Thoracic aorta (tissue), 2 donors: ENCODE measurements around the gene SERPIND1. TPM values are rescaled to one million over a fixed set of nuclear protein-coding genes. Genes with fewer than 3 reads are reported as not detected.
"Not testable (repeated sequence)": the region's sequence is repeated elsewhere in the genome, so short reads cannot be mapped to it uniquely, and the experiment has no call there.

Experiments
- ATAC-seq: fragments of 150-250 bp; one replicate; pipeline ENCODE4 v1.8.0; 2017; ENCODE audit warnings: low read depth; ENCODE audit not compliant: insufficient number of reproducible peaks, low FRiP score
- DNase-seq: peaks from one replicate; pipeline ENCODE4 v3.0.0-alpha.2; 2020; ENCODE audit warnings: low spot score
- H3K27ac ChIP-seq, 2 donors: fragments of 200-600 bp; sonication (generic); 1 replicate in 1 of 2; 2 replicates in 1 of 2; pipeline ENCODE4 v1.5.1; 2016; ENCODE audit warnings: mild to moderate bottlenecking in 2 of 2, moderate library complexity in 2 of 2
- H3K27me3 ChIP-seq: fragments of 200-600 bp; sonication (generic); replicated peaks from 2 replicates; pipeline ENCODE4 v1.6.0; 2016; ENCODE audit warnings: mild to moderate bottlenecking; ENCODE audit not compliant: insufficient read depth
- H3K36me3 ChIP-seq: fragments of 200-600 bp; sonication (generic); one replicate; pipeline ENCODE4 v1.5.1; 2016
- H3K4me1 ChIP-seq, 2 donors: fragments of 200-600 bp; sonication (generic); 1 replicate in 1 of 2; 2 replicates in 1 of 2; pipeline versions ENCODE4 v1.5.1 to v1.6.0; 2016; ENCODE audit warnings: low read depth in 2 of 2, mild to moderate bottlenecking in 1 of 2; ENCODE audit not compliant: control insufficient read depth in 1 of 2
- H3K4me3 ChIP-seq: fragments of 200-600 bp; sonication (generic); 2 replicates; pipeline ENCODE4 v1.5.1; 2016; ENCODE audit warnings: mild to moderate bottlenecking
- H3K9me3 ChIP-seq: fragments of 200-600 bp; sonication (generic); 2 replicates; pipeline ENCODE4 v1.5.1; 2016
- CTCF ChIP-seq: fragments of 200-600 bp; sonication (generic); IDR thresholded peaks from one replicate; pipeline ENCODE4 v1.5.1; 2019; ENCODE audit warnings: antibody characterized with exemption
- total RNA-seq, 2 donors: library from RNA; depleted of rRNA; stranded (reverse); fragments of >200 nt; gene quantifications; one replicate each; pipeline versions ENCODE4 v1.1.0 to v1.2.3, GENCODE V29; 2016

Gene SERPIND1
- total RNA-seq, 2 donors from 2014 or later, result not detected

DNA sequence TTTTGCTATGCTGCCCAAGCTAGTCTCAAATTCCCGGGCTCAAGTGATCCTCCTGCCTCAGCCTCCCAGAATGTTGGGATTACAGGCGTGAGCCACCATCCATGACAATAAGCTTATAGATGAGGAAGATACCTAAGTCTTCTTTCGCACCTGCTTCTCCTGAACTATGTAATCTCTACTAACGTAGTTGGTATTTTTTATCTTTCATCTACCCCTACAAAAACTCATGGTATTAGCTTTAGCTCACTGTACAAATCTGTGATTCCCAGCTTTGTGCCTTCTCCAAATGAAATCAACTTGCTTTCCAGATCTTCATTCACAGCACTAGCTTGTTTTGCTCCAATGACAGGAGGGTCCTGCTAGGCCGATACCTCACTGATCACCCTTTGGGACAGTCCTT lies 48.3 kb downstream of the SERPIND1 start:
- Histone ChIP-seq H3K9me3 (no peaks in the 10 kb centered on the region), H3K4me3 (no peak overlapping the region), H3K27me3 (no peaks in the 10 kb centered on the region), H3K4me1 (no peaks in the 10 kb centered on the region), H3K36me3 (peaks cover 15% of the 10 kb centered on the region), H3K27ac (no peak overlapping the region)
- ATAC-seq, result no peak
- DNase-seq, result no peak
- TF ChIP-seq CTCF, result no peak

DNA sequence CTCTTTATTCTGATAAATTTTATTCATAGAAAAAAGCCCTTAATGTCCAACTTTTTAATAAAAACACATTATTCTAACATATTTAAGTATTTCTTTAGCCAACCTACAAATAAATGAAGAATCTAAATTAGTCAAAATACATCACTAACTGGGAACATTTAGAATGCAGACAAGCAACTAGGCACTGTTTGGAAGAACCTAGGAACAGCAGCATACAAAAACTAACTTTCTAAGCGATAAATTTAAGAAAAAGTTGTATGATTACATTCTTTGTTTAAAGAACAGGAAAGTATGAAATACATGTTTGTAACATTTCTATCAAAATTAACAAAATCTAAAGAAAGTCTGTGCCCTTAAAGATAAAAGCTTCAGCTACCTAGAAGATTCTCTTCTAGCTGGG lies 49.4 kb downstream of the SERPIND1 start:
- TF ChIP-seq CTCF, result no peak
- no peak for DNase-seq
- Histone ChIP-seq H3K4me1 (no peaks in the 10 kb centered on the region), H3K9me3 (no peaks in the 10 kb centered on the region), H3K27ac (no peak overlapping the region), H3K27me3 (no peaks in the 10 kb centered on the region), H3K36me3 (peaks cover 12% of the 10 kb centered on the region), H3K4me3 (no peak overlapping the region)
- no peak for ATAC-seq

DNA sequence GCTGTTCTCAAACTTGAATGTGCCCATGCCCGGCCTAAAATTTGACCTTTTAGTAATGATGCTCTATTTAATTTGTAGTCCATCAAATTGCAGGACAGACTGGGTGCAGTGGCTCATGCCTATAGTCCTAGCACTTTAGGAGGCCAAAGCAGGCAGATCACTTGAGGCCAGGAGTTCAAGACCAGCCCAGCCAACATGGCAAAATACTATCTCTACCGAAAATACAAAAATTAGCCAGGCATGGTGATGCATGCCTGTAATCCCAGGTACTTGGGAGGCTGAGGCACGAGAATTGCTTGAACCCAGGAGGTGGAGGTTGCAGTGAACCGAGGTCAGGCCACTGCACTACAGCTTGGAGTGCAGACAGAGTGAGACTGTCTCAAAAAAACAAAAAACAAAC lies 51.3 kb downstream of the SERPIND1 start:
- DNase-seq, H3K27ac ChIP-seq, H3K4me1 ChIP-seq, ATAC-seq, H3K9me3 ChIP-seq, H3K27me3 ChIP-seq, H3K4me3 ChIP-seq: not testable (repeated sequence)
- H3K36me3 ChIP-seq, result peaks cover 11% of the 10 kb centered on the region

- Histone ChIP-seq H3K4me1 (no peaks in the 10 kb centered on the region), H3K4me3 (no peak overlapping the region), H3K27me3 (no peaks in the 10 kb centered on the region), H3K9me3 (no peaks in the 10 kb centered on the region), H3K36me3 (peaks cover 12% of the 10 kb centered on the region), H3K27ac (no peak overlapping the region)
- TF ChIP-seq CTCF, result no peak
- ATAC-seq (no peak), DNase-seq (no peak)
Observed at GRCh38 chr22:20825624-20826023, 51.7 kb downstream of the SERPIND1 start.

DNA sequence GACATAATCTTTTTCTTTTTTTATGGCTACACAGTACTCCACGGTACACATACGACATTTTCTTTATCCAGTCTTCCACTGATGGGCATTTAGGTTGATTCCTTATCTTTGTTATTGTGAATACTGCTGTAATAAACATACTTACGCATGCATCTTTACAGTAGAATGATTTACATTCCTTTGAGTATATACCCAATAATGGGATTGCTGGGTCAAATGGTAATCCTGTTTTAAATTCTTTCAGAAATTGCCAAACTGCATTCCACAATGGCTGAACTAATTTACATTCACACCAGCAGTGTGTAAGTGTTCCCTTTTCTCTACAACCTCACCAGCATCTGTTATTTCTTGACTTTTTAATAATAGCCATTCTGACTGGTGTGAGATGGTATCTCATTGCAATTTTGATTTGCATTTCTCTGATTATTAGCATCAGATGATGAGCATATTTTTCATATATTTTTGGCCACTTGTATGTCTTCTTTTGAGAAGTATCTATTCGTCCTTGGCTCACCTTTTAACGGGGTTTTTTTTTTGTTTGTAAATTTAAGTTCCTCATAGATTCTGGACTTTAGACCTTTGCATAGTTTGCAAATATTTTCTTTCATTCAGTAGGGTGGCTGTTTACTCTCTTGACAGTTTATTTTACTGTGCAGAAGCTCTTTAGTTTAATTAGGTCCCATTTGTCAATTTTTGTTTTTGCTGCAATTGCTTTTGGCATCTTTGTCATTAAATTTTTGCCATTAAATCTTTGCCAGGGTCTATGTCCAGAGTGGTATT lies 52.6 kb downstream of the SERPIND1 start:
- not testable (repeated sequence) for H3K4me3 ChIP-seq, ATAC-seq, DNase-seq, H3K27me3 ChIP-seq, H3K27ac ChIP-seq, H3K9me3 ChIP-seq, H3K4me1 ChIP-seq
- H3K36me3 ChIP-seq, result peaks cover 12% of the 10 kb centered on the region

DNA sequence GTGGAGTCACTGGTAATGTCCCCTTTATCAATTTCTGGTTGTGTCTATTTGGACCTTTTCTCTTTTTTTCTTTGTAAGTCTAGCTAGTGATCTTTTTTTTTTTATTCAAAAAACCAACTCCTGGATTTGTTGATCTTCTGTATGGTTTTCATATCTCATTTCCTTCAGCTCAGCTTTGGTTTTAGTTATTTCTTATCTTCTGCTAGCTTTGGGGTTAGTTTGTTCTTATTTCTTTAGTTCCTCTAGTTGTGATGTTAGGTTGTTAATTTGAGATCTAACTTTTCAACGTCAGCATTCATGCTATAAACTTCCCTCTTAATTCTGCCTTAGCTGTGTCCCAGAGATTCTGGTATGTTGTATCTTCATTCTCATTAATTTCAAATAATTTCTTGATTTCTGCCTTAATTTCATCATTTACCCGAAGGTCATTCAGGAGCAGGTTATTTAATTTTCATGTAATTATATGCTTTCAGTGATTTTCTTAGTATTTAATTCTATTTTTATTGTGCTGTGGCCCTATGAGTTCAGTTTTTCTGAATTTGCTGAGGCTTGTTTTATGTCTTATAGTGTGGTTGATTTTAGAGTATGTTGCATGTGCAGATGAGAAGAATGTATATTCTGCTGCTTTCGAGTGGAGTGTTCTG lies 55.7 kb downstream of the SERPIND1 start:
- Histone ChIP-seq H3K36me3 (peaks cover 27% of the 10 kb centered on the region), H3K4me3 (no peak overlapping the region), H3K4me1 (no peaks in the 10 kb centered on the region), H3K27me3 (no peaks in the 10 kb centered on the region), H3K27ac (no peak overlapping the region), H3K9me3 (no peaks in the 10 kb centered on the region)
- no peak for ATAC-seq
- TF ChIP-seq CTCF, result no peak
- DNase-seq, result no peak
